ENCODE data around the gene TBC1D8. TPM values are rescaled to one million over a fixed set of nuclear protein-coding genes. Genes with fewer than 3 reads are reported as not detected.

The TBC1D8 gene
- total RNA-seq, 6 experiments from 2014 or later, result 1.2 to 2.0 (median 1.5) TPM

GRCh38 chr2:101111917-101112771 lies 39.0 kb downstream of the TBC1D8 start:
- H3K36me3 Mint-ChIP-seq (ENCODE audit: low read depth), result no peaks in the 10 kb centered on the region
- H3K9me3 Mint-ChIP-seq, result no peaks in the 10 kb centered on the region
- peaks cover 6% of the 10 kb centered on the region for H3K27me3 Mint-ChIP-seq (ENCODE audit: insufficient read depth)
- TF ChIP-seq CTCF (IDR thresholded peaks at IDR 0.05), result no peak
- no peak overlapping the region for H3K4me3 Mint-ChIP-seq
- DNase-seq, result no peak
- peaks cover 24% of the 10 kb centered on the region for H3K4me1 Mint-ChIP-seq (ENCODE audit: low read depth)
- H3K27ac Mint-ChIP-seq, result no peak overlapping the region

- no peak for TF ChIP-seq CTCF (IDR thresholded peaks at IDR 0.05)
- DNase-seq, result no peak
- Mint-ChIP-seq H3K36me3 (ENCODE audit: low read depth) (no peaks in the 10 kb centered on the region), H3K27me3 (ENCODE audit: insufficient read depth) (peaks cover 2% of the 10 kb centered on the region), H3K4me1 (ENCODE audit: low read depth) (peaks cover 24% of the 10 kb centered on the region), H3K9me3 (no peaks in the 10 kb centered on the region), H3K27ac (no peak overlapping the region), H3K4me3 (no peak overlapping the region)
These were observed 39.8 kb downstream of the TBC1D8 start for GRCh38 chr2:101111262-101111838.

GRCh38 chr2:101109451-101110118 lies 41.6 kb downstream of the TBC1D8 start:
- H3K27ac Mint-ChIP-seq, result no peak overlapping the region
- no peaks in the 10 kb centered on the region for H3K9me3 Mint-ChIP-seq
- peaks cover 30% of the 10 kb centered on the region for H3K4me1 Mint-ChIP-seq (ENCODE audit: low read depth)
- H3K4me3 Mint-ChIP-seq, result no peak overlapping the region
- no peak for DNase-seq
- no peaks in the 10 kb centered on the region for H3K36me3 Mint-ChIP-seq (ENCODE audit: low read depth)
- no peak for TF ChIP-seq CTCF (IDR thresholded peaks at IDR 0.05)
- peaks cover 5% of the 10 kb centered on the region for H3K27me3 Mint-ChIP-seq (ENCODE audit: insufficient read depth)

GRCh38 chr2:101108357-101108756 lies 42.8 kb downstream of the TBC1D8 start:
- TF ChIP-seq CTCF (IDR thresholded peaks at IDR 0.05), result no peak
- DNase-seq, result no peak
- H3K9me3 Mint-ChIP-seq, result no peaks in the 10 kb centered on the region
- no peak overlapping the region for H3K4me3 Mint-ChIP-seq
- H3K27me3 Mint-ChIP-seq (ENCODE audit: insufficient read depth), result peaks cover 7% of the 10 kb centered on the region
- no peaks in the 10 kb centered on the region for H3K36me3 Mint-ChIP-seq (ENCODE audit: low read depth)
- H3K27ac Mint-ChIP-seq, result no peak overlapping the region
- H3K4me1 Mint-ChIP-seq (ENCODE audit: low read depth), result peaks cover 29% of the 10 kb centered on the region

GRCh38 chr2:101107241-101107640 lies 43.9 kb downstream of the TBC1D8 start:
- DNase-seq, result no peak
- Mint-ChIP-seq H3K27me3 (ENCODE audit: insufficient read depth) (peaks cover 7% of the 10 kb centered on the region), H3K9me3 (peaks cover 9% of the 10 kb centered on the region; the same call in 1 of the 2 replicates), H3K27ac (no peak overlapping the region), H3K36me3 (ENCODE audit: low read depth) (peaks cover 4% of the 10 kb centered on the region; the same call in 1 of the 2 replicates), H3K4me1 (ENCODE audit: low read depth) (peaks cover 22% of the 10 kb centered on the region), H3K4me3 (no peak overlapping the region)
- no peak for TF ChIP-seq CTCF (IDR thresholded peaks at IDR 0.05)
